ENCODE data around the gene LECT2.

DNA sequence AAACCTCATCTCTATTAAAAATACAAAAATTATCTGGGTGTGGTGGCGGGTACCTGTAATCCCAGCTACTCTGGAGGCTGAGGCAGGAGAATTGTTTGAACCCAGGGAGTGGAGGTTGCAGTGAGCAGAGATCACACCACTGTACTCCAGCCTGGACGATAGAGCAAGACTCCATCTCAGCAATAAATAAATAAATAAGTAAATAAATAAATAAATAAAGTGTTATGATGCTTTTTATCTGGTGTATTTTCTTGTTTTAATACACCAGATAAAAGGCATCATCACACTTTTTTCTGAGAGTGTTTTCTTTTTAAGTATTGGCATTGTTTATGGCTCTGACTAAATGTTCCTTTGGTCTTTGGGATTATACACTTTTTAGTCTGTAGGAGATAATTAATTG, 24.2 kb upstream of the LECT2 start:
- TF ChIP-seq CTCF (IDR thresholded peaks at IDR 0.05) (no peak), POLR2A (IDR thresholded peaks at IDR 0.05; ENCODE audit: low read depth) (no peak)
